CD4-positive, alpha-beta T cell treated with Interleukin-17A for 4 hours (primary cell): ENCODE results near the gene GAL3ST1.
"Not testable (repeated sequence)": the region's sequence is repeated elsewhere in the genome, so short reads cannot be mapped to it uniquely, and the experiment has no call there.

Source experiments
- DNase-seq: peaks from one replicate; pipeline ENCODE4 v3.0.0-alpha.2; 2020; ENCODE audit warnings: mixed read lengths

GAL3ST1 gene

DNA sequence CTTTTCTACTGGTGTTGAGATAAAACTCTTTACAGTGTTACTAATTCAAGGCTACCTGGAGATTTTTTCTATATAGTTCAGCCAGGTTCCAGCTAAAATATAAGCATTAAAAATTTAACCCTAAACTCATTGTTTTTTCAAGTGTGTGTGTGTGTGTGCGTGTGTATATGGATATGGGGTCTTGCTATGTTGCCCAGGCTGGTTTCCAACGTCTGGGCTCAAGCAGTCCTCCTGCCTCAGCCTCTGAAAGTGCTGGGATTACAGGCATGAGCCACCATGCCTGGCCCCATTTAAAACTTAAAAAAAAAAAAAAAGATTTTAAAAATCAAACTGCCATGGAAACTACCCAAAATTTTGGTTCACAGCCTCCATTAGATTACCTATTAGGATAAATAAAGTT lies 21.7 kb upstream of the GAL3ST1 start:
- no peak for DNase-seq

- not testable (repeated sequence) for DNase-seq
These were observed 17.9 kb upstream of the GAL3ST1 start for GRCh38 chr22:30592360-30592713.

GRCh38 chr22:30591588-30592359 lies 17.3 kb upstream of the GAL3ST1 start, which contains the start of gene PES1:
TSS of gene PES1 (minus strand) at chr22:30591910. CDS start at chr22:30591833, 77 bp downstream.
- DNase-seq: peak; percentile 96

DNA sequence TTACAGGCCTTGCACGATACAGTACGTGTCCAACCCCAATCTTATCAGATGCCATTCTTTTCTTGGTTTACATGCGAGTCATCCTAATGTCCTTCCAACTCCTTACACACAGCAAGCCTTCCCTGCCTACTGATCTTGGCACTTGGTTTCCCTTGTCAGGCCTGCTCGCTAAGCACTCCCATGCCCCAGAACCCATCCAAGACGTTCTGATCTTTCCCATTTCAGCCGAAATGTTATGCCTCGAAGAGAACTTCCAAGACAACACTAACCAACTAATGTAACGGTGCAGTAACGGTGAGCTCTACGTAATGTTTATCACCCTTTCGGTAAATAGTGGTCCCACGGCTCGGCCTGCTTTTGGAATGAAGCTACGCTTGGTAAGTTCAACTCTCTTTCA lies 16.7 kb upstream of the GAL3ST1 start:
- no peak for DNase-seq

DNA sequence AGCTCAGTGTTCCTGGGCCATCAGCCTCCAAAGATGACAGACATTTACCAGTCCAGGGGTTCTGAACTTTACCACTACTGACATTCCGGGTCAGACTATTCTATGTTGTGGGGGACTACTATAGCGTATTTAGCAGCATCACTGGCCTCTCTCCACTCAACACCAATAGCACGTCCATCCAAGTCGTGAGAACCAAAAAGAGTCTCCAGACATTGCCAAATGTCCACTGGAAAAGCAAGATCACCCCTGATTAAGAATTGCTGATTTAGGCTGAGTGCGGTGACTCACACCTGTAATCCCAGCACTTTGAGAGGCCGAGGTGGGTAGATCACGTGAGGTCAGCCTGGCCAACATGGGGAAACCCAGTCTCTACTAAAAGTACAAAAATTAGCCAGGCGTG lies 11.9 kb upstream of the GAL3ST1 start:
- no peak for DNase-seq

DNA sequence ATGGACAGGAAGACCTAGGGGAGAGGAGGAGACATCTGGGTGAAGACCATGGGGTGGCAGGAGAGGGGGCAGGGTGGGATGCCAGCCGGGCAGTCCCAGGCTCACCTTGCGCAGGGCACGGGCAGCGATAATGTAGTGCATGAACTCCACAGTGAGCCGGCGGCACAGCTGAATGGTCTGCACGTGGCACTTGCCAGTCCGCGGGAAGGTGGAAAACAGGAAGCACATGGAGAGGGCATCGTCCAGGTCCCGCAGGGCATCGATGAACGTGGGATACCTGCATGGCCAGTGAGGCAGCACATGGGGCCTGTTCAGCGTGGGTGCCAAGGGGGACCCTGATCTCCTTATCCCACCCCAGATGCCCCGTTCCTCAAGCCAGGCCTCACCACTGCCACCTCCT lies 10.0 kb upstream of the GAL3ST1 start:
- no peak for DNase-seq

DNA sequence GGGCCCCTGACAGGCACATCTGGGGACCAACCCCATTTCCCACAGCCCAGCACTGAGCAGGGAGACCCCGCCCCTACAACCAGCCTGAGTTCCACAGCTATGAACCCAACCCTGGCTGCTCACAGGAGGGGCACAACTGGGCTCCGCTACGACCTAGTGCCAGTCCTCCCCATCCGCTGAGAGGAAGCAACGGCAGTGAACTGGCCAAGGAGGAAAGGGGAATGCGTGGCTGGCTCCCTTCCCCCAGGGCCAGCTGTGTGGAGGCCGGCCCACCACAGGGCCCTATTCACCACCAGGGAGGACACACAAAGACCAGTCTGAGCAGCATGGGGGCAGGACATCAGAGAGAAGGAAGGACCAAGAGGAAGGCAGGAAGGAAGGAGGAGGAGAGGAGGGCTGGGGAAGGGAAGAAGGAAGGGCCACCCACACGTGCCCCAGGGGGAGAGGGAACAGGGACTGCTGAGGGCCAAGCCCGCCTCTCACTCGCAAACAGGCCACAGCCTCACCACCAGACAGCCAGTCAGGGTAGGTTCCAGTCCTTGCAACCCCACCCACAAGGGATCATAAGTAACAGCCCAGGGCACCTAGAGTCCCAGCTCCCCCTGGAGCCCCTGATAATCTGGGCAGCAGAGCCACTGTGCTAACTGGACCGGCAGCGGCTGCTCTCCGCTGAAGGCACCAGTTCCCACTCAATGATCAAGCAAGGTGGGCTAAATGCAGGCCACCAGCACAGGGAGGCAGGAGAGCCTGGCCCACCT lies 8.5 kb upstream of the GAL3ST1 start:
- DNase-seq: no peak

DNA sequence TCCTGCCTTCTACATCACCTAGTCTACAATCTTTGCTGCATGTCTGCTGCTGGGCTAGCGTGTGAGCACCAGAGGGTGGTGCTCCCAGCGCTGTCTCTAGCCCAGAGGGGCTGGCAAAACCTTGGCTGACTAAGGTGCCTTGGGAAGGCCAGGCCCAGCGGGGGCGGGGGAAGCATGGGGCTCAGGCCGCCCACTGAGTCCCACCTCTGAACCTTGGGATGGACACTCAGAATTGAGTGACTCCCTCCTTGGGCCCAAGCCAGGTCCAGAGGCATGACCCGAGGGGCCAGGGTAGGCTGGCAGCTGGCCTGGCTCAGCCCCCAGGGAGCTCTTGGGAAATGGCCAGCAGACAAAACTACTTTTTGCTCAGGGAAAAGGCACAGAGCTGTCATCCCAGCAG lies 7.6 kb upstream of the GAL3ST1 start:
- DNase-seq: no peak

- no peak for DNase-seq
These were observed 6.4 kb upstream of the GAL3ST1 start for GRCh38 chr22:30580896-30581295.

DNA sequence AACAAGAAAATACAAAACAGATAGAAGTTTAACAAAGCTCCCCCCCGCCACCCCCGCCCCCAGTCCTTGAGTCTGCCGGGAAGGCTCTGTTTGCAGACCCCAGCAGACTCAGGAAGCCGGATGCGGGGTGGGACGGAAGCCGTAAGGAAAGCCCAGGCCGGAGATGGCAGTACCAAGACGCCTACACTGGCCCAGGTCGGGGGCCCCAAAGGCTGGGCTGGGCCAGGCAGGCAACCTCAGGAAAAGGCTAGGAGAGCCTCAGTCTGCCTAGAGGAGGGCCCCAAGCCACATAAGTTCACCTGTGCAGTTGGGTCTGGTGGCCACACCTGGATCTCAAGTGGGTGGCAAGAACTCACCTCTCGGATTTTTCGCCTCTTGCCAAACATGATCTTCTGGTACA lies 4.0 kb upstream of the GAL3ST1 start:
- no peak for DNase-seq

GRCh38 chr22:30575859-30576258 lies 1.4 kb upstream of the GAL3ST1 start:
- DNase-seq: no peak

- DNase-seq: no peak
These were observed 669 bp upstream of the GAL3ST1 start for GRCh38 chr22:30574997-30575671.

DNA sequence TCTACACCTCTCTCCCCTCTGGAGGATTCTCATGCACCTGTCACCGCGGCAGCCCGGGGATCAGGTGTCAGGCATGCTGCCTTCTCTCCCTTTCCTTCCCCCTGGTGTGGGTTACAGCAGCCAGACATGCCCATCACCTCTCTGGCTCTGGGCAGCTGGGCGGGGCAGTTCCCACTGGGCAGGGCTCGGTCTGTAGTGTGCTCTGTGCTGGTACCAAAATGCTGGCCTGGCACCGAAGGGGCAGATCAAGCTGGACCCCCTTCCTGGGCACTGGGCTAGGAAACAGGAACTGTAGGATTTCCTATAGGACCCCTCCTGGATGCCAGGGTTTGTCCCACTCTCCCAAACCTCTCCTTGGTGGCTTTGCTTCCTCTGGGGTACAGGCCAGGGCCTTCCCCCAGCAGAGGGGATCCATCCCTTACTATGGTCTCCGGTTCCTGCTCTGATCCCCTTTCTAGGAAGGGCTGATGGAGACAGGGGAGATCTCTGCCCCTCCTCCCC lies 821 bp downstream of the GAL3ST1 start:
- DNase-seq: no peak

DNA sequence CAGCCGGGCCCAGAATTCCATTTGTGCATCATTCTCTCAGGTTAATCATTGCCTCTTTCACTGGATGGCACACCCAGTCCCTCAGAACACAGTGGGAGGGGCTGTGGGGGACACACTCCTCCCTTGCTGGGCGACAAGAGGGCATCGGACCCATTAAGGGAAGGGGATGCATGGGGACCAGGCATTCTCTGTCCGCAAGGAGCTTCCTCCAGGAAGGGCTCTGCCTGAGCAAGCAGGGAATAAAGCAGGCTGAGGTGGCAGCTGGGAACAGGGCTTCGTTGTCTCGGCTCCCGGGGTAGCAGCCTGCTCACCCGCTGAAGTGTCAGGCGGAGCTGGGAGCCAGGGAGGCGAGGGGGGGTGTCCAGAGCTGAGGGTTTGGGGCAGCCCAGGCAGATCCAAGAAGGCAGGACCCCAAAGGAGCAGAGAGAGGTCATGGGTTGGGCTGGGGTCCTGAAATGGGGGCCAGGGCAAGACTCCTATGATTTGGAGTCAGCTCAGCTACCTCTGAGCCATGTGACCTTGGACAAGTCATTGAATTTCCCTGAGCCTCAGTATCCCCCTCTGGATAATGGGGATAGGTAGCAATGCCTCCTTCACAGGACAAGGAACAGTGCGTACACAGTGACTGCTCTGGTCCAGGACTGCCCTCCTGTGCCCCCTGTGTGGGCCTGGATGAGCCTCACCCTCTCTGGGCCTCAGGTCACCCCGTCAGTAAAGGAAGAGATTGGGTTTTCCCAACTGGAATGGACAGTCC lies 1.4 kb downstream of the GAL3ST1 start:
- DNase-seq: no peak

DNA sequence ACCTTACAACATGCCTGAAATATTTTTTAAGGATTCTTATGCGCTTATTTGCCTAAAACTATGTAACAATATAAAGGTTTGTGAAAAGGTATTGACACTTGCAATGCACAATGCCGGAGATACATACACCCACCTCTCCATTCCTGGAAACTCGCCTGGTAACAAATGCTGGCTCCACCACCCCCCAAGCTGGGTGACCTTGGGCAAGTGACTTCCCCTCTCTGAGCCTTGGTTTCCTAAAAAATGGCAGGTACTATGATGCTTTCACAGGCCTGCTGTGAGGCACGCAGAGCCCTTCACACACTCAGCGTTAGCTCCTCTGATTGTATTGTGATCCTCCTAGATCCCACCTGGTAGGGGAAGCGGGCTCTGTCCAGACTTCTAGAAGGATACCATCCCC lies 2.3 kb downstream of the GAL3ST1 start:
- no peak for DNase-seq

- DNase-seq: no peak
These were observed 4.7 kb downstream of the GAL3ST1 start for GRCh38 chr22:30569674-30570202.

GRCh38 chr22:30568137-30568805 lies 6.2 kb downstream of the GAL3ST1 start:
- no peak for DNase-seq

GRCh38 chr22:30567277-30567676 lies 7.2 kb downstream of the GAL3ST1 start:
- not testable (repeated sequence) for DNase-seq

DNA sequence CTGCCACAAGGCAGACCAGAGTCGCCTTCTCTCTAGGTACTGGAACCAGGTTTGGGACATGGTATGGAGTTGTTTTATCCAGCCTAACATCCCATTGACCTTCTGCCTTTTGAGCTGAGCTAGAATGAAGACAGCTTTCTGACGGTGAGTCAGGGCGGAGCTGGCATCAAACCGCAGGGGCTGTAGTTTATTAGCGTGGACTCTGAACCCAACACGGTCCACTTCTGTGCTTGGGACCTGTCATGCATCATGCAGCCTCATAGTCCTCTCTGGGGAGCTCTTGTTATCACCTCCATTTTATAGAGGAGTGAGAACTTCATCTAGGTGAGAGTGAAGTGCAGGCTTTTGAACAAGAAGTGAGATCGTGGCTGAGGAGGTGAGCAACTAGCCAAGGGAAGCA lies 8.3 kb downstream of the GAL3ST1 start:
- no peak for DNase-seq

DNA sequence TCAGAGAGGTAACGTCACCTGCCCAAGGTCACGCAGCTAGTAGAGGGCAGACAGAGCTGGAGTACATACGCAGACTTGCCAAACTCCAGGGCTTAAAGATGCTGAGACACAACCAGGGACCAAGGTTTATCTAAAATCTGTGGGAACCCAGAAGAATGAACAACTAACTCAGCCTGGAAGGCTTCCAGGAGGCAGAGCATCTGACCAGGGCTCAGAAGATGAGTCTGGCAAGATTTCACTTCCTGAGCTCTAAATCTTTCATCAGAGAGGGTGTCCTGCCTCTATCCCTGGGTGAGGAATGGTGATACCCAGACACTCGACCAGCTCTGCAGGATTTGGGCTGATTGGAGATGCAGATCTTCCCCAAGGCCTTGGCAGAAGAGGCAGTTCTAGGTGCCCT lies 9.1 kb downstream of the GAL3ST1 start:
- DNase-seq: no peak

DNA sequence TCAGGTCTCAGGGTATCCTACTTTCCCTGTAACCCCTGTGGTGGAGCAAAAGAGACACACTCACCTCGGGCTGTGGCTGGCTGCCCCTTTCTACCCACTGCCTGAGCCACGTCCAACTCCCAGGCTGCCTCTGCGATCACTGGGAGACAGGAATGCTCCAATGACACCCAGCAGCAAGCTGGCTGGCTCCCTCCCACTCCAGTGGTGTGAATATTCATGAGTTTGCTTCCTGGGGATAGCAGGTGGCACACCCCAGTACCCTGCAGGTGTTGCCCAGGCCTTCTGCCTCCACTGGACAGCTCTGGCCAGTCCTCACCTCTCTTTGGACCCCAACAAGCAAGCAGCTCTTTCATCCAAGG lies 9.7 kb downstream of the GAL3ST1 start:
- no peak for DNase-seq
